Gastrocnemius medialis (tissue), 4 donors: ENCODE measurements around the gene HYAL1. TPM values are rescaled to one million over a fixed set of nuclear protein-coding genes. Genes with fewer than 3 reads are reported as not detected.
A peak's percentile ranks its signal among the peaks of the same experiment; 100 is the strongest.

ENCODE experiments used
- ATAC-seq, 2 donors: fragments of 150-250 bp; one replicate each; pipeline ENCODE4 v1.9.1; 2016
- DNase-seq, 2 donors: peaks; one replicate each; pipeline ENCODE4 v3.0.0-alpha.2; 2019
- H3K27ac ChIP-seq, 4 donors: fragments of 200-600 bp; sonication (generic); 1 replicate in 1 of 4; 2 replicates in 3 of 4; pipeline ENCODE4 v1.5.1; 2016 to 2018; ENCODE audit warnings: mild to moderate bottlenecking in 2 of 4, moderate library complexity in 1 of 4
- H3K27me3 ChIP-seq, 3 donors: fragments of 200-600 bp; sonication (generic) in 2 of 3; 1 replicate in 1 of 3; 2 replicates in 2 of 3; pipeline versions ENCODE4 v1.5.1 to v1.6.0; 2016 to 2019; ENCODE audit warnings: mild to moderate bottlenecking in 1 of 3, moderate library complexity in 1 of 3
- H3K36me3 ChIP-seq, 2 donors: fragments of 200-600 bp; sonication (generic) in 1 of 2; one replicate each; pipeline ENCODE4 v1.5.1; 2017 to 2018
- H3K4me1 ChIP-seq, 2 donors: fragments of 200-600 bp; sonication (generic) in 1 of 2; one replicate each; pipeline ENCODE4 v1.5.1; 2016 to 2017; ENCODE audit warnings: mild to moderate bottlenecking in 2 of 2
- H3K4me3 ChIP-seq, 4 donors: fragments of 200-600 bp; sonication (generic) in 3 of 4; 1 replicate in 1 of 4; 2 replicates in 3 of 4; pipeline ENCODE4 v1.5.1; 2016 to 2019; ENCODE audit warnings: mild to moderate bottlenecking in 2 of 4
- H3K9me3 ChIP-seq, 3 donors: fragments of 200-600 bp; sonication (generic) in 2 of 3; 1 replicate in 1 of 3; 2 replicates in 2 of 3; pipeline ENCODE4 v1.5.1; 2016 to 2019
- CTCF ChIP-seq, 5 experiments: fragments of 450-650 bp in 3 of 5; fragments of 200-600 bp in 2 of 5; sonication (generic) in 2 of 5; IDR thresholded peaks in 4 of 5; conservative IDR thresholded peaks in 1 of 5; 1 replicate in 4 of 5; 2 replicates in 1 of 5; pipeline ENCODE4 v1.5.1; 2016 to 2019; ENCODE audit warnings: antibody characterized with exemption in 5 of 5, mild to moderate bottlenecking in 3 of 5, moderate library complexity in 3 of 5
- POLR2A ChIP-seq, 2 donors: fragments of 450-650 bp; IDR thresholded peaks; one replicate each; pipeline ENCODE4 v1.6.1; 2017; ENCODE audit warnings: antibody characterized with exemption in 2 of 2, mild to moderate bottlenecking in 2 of 2, moderate library complexity in 2 of 2
- in situ Hi-C, 4 donors: fragments of 200-750 bp; cut with MboI; loops; one replicate each; pipeline versions ENCODE4 v1.15.0 to v1.8.0; 2017; ENCODE audit warnings: low sequenced_read_pairs in 4 of 4
- intact Hi-C: fragments of 100-400 bp; cut with DNase I; formaldehyde crosslinking; loops from one replicate; pipeline ENCODE4 v1.15.1; 2023; ENCODE audit warnings: low total_unique reads
- total RNA-seq, 4 donors: library from RNA; depleted of rRNA; stranded (reverse); fragments of >200 nt; gene quantifications; one replicate each; pipeline versions ENCODE4 v1.1.0 to v1.2.3, GENCODE V29; 2016

Gene HYAL1
- total RNA-seq, 4 donors from 2014 or later, result 3.6 to 14.6 (median 9.1) TPM

GRCh38 chr3:50320853-50321335 lies 17.5 kb upstream of the HYAL1 start:
- peak; percentile 66 to 71 for DNase-seq
- Histone ChIP-seq H3K27me3 (no peaks in the 10 kb centered on the region), H3K36me3 (peaks cover 0 to 29% of the 10 kb centered on the region in 2 donors), H3K27ac (peak overlapping the region; percentile 93 to 96 (median 95)), H3K9me3 (no peaks in the 10 kb centered on the region), H3K4me3 (peak overlapping the region; percentile 72 to 85 (median 79)), H3K4me1 (peaks cover 53 to 55% of the 10 kb centered on the region in 2 donors)
- in situ Hi-C loops (no loop called here), intact Hi-C loops (loop anchor here (1.0 to 2.0 kb wide), 2 partner anchors 16 to 20 kb away; no protein-coding TSS in a partner anchor)
- peak; percentile 69 to 76 for ATAC-seq
- TF ChIP-seq CTCF (IDR thresholded peaks at IDR 0.05 in 4 of 5, conservative IDR thresholded peaks at IDR 0.05 in 1 of 5), result no peak
- peak in 1 of 2 donors; percentile 75 for TF ChIP-seq POLR2A (IDR thresholded peaks at IDR 0.05)

- intact Hi-C loops, result loop anchor here (2.0 kb wide), 1 partner anchor 19 kb away; no protein-coding TSS in a partner anchor
- ATAC-seq (no peak), DNase-seq (no peak)
- Histone ChIP-seq H3K4me3 (peak overlapping the region; percentile 72 to 85 (median 79)), H3K27me3 (no peaks in the 10 kb centered on the region), H3K9me3 (no peaks in the 10 kb centered on the region), H3K27ac (peak overlapping the region; percentile 93 to 96 (median 95)), H3K4me1 (peaks cover 53 to 56% of the 10 kb centered on the region in 2 donors), H3K36me3 (peaks cover 0 to 23% of the 10 kb centered on the region in 2 donors)
- TF ChIP-seq POLR2A (IDR thresholded peaks at IDR 0.05) (no peak), CTCF (IDR thresholded peaks at IDR 0.05 in 4 of 5, conservative IDR thresholded peaks at IDR 0.05 in 1 of 5) (no peak)
- in situ Hi-C loops, result no loop called here
These were observed 16.7 kb upstream of the HYAL1 start for GRCh38 chr3:50319894-50320625.

GRCh38 chr3:50319181-50319893 lies 16.0 kb upstream of the HYAL1 start:
- ATAC-seq (no peak), DNase-seq (no peak)
- TF ChIP-seq POLR2A (IDR thresholded peaks at IDR 0.05) (no peak), CTCF (IDR thresholded peaks at IDR 0.05 in 4 of 5, conservative IDR thresholded peaks at IDR 0.05 in 1 of 5) (no peak)
- in situ Hi-C loops (no loop called here), intact Hi-C loops (no loop called here)
- no peaks in the 10 kb centered on the region for H3K9me3 ChIP-seq
- no peaks in the 10 kb centered on the region for H3K27me3 ChIP-seq
- peak overlapping the region; percentile 26 to 85 (median 76) for H3K4me3 ChIP-seq
- peak overlapping the region; percentile 45 to 96 (median 94) for H3K27ac ChIP-seq
- peaks cover 0 to 23% of the 10 kb centered on the region in 2 donors for H3K36me3 ChIP-seq
- H3K4me1 ChIP-seq, result peaks cover 54 to 58% of the 10 kb centered on the region in 2 donors

GRCh38 chr3:50318615-50319014 lies 15.2 kb upstream of the HYAL1 start:
- Histone ChIP-seq H3K9me3 (no peaks in the 10 kb centered on the region), H3K27ac (peak overlapping the region in 3 of 4 donors; percentile 5 to 93 (median 45)), H3K4me1 (peaks cover 56 to 59% of the 10 kb centered on the region in 2 donors), H3K4me3 (peak overlapping the region in 3 of 4 donors; percentile 8 to 80 (median 72)), H3K36me3 (peaks cover 0 to 23% of the 10 kb centered on the region in 2 donors), H3K27me3 (no peaks in the 10 kb centered on the region)
- DNase-seq, result no peak
- intact Hi-C loops, result no loop called here
- TF ChIP-seq POLR2A (IDR thresholded peaks at IDR 0.05) (no peak), CTCF (IDR thresholded peaks at IDR 0.05 in 4 of 5, conservative IDR thresholded peaks at IDR 0.05 in 1 of 5) (no peak)
- no peak for ATAC-seq
- in situ Hi-C loops, result no loop called here
